ENCODE results near the gene HHAT.
"Not testable (repeated sequence)": the region's sequence is repeated elsewhere in the genome, so short reads cannot be mapped to it uniquely, and the experiment has no call there.

The HHAT gene

DNA sequence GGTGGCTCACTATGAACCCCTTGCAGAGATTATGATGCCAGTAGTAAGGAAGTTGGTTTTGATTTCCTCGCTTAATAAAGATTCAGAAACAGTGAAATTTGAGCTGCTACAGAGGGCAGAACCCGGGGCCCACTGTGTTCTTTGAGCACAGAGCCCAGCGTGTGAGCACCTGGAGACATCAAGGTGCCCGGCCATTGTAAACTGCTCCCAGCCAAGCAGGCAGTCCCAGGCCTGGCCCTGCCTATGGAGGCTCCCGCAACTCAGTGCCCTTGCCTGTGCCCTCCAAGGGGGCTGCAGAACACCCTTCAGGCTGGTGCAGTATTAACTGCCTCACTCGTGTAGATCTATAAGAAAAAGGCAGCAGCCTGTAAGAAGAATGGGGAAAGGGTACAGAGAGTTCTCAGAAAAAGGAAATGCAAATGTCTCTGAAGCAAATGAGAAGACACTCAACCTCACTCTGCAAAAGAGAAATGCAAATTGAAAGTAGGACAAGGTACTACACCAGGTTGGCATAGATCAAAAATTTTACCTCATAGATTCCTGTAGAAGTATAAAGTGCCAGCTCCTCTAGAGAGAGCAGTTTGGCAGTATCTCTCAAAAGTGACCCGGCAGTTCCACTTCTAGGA is 323.7 kb downstream of the HHAT start:
- H3K27me3 ChIP-seq (ENCODE audit: insufficient read depth, insufficient read length) = no peaks in the 10 kb centered on the region
- TF ChIP-seq YY1 (IDR thresholded peaks at IDR 0.05; ENCODE audit: insufficient read depth, insufficient read length) = no peak
- TF ChIP-seq ZNF274 (IDR thresholded peaks at IDR 0.05; ENCODE audit: low read depth, low read length) = no peak
- no peak for TF ChIP-seq SUZ12 (IDR thresholded peaks at IDR 0.05; ENCODE audit: extremely low read depth, insufficient read depth, insufficient read length)
- no peak overlapping the region for H3K4me3 ChIP-seq (ENCODE audit: insufficient read length, low read depth)
- no peaks in the 10 kb centered on the region for H3K9me3 ChIP-seq (ENCODE audit: insufficient read depth, low read length)
- H3K9ac ChIP-seq (ENCODE audit: insufficient read length, low read depth) = no peak overlapping the region
- DNase-seq (ENCODE audit: low read depth, low spot score) = no peak
- H3K4me1 ChIP-seq (ENCODE audit: insufficient read depth, insufficient read length) = no peaks in the 10 kb centered on the region
- H3K36me3 ChIP-seq (ENCODE audit: insufficient read depth, insufficient read length, low read length) = no peaks in the 10 kb centered on the region

DNA sequence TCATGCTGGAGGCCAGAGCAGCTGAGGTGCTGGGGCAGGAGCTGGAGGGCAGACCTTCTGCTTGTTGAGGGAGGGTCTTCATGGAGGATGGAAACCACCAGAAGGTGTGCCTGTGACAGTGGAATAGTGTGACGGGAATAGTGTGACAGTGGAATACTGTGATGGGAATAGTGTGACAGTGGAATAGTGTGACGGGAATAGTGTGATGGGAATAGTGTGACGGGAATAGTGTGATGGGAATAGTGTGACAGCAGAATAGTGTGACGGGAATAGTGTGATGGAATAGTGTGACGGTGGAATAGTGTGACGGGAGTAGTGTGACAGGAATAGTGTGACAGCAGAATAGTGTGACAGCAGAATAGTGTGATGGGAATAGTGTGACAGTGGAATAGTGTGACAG is 325.1 kb downstream of the HHAT start:
- Histone ChIP-seq H3K4me3 (ENCODE audit: insufficient read length, low read depth) (no peak overlapping the region), H3K36me3 (ENCODE audit: insufficient read depth, insufficient read length, low read length) (no peaks in the 10 kb centered on the region), H3K9ac (ENCODE audit: insufficient read length, low read depth) (no peak overlapping the region), H3K4me1 (ENCODE audit: insufficient read depth, insufficient read length) (no peaks in the 10 kb centered on the region), H3K27me3 (ENCODE audit: insufficient read depth, insufficient read length) (no peaks in the 10 kb centered on the region), H3K9me3 (ENCODE audit: insufficient read depth, low read length) (no peaks in the 10 kb centered on the region; the same call in 1 of the 2 replicates)
- TF ChIP-seq YY1 (IDR thresholded peaks at IDR 0.05; ENCODE audit: insufficient read depth, insufficient read length) (no peak), SUZ12 (IDR thresholded peaks at IDR 0.05; ENCODE audit: extremely low read depth, insufficient read depth, insufficient read length) (no peak), ZNF274 (IDR thresholded peaks at IDR 0.05; ENCODE audit: low read depth, low read length) (no peak)
- DNase-seq (ENCODE audit: low read depth, low spot score) = no peak

DNA sequence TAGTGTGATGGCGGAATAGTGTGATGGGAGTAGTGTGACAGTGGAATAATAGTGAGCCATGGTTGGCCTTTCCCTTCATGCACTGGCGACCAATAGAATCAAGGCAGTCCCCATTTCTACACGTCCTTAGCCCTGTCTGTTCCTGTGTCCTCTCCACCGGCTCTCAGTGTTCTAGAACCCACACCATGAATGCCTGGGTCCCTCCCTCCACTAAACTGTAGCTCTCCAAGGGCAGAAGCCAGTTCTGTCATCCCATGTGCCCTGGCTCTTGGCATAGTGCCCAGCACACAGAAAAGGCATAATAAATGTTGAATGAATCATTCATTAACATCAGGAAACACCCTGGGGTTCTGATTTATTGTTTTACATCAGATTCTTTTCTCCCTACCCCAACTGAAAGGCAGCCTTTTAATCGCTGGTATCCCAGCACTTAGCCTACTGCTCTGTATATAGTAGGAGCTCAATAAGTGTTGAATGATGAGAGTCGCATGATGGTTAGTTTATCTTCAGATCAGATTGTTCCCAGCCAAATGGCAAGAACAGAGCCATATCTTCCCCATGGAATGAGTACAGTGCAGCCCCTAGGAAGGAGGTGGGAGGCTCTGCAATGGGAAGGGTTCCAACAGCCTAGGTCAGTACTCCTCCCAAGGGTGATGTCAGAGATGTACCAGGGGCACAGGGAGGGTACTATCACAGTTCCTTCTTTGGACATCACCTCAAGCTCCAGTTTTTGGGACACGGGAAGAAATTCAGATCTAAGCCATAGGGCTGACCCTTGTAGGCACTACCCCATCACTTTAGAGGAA is 325.7 kb downstream of the HHAT start:
- no peak for DNase-seq (ENCODE audit: low read depth, low spot score)

DNA sequence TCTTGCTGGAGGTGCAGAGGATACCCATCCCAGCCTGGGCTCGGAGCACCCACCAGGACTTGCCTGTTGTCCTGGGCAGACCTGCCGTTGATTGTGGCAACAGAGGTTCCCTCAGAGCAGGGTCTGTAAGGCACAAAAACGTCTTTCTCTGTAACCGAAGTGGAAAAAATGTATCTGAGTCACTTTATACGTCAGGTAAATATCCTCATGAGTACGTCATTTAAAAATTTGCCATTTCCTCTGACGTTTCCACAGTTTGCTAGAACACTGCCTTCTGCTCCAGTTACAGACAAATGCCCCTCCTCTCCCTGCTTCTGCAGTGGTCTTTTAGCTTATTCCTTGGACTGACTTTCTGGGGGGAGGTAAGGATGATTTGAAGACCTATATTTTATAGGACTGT is 326.8 kb downstream of the HHAT start:
- no peak for DNase-seq (ENCODE audit: low read depth, low spot score)
- Histone ChIP-seq H3K9me3 (ENCODE audit: insufficient read depth, low read length) (no peaks in the 10 kb centered on the region; the same call in 1 of the 2 replicates), H3K27me3 (ENCODE audit: insufficient read depth, insufficient read length) (no peaks in the 10 kb centered on the region), H3K9ac (ENCODE audit: insufficient read length, low read depth) (no peak overlapping the region), H3K4me1 (ENCODE audit: insufficient read depth, insufficient read length) (no peaks in the 10 kb centered on the region), H3K4me3 (ENCODE audit: insufficient read length, low read depth) (no peak overlapping the region), H3K36me3 (ENCODE audit: insufficient read depth, insufficient read length, low read length) (no peaks in the 10 kb centered on the region)
- TF ChIP-seq YY1 (IDR thresholded peaks at IDR 0.05; ENCODE audit: insufficient read depth, insufficient read length) (no peak), SUZ12 (IDR thresholded peaks at IDR 0.05; ENCODE audit: extremely low read depth, insufficient read depth, insufficient read length) (no peak), ZNF274 (IDR thresholded peaks at IDR 0.05; ENCODE audit: low read depth, low read length) (no peak)

More for the DNA sequence above, 325.7 kb downstream of the HHAT start:
- Histone ChIP-seq H3K4me3 (ENCODE audit: insufficient read length, low read depth) (no peak overlapping the region), H3K4me1 (ENCODE audit: insufficient read depth, insufficient read length) (no peaks in the 10 kb centered on the region), H3K9me3 (ENCODE audit: insufficient read depth, low read length) (no peaks in the 10 kb centered on the region; the same call in 1 of the 2 replicates), H3K36me3 (ENCODE audit: insufficient read depth, insufficient read length, low read length) (no peaks in the 10 kb centered on the region), H3K27me3 (ENCODE audit: insufficient read depth, insufficient read length) (no peaks in the 10 kb centered on the region), H3K9ac (ENCODE audit: insufficient read length, low read depth) (no peak overlapping the region)
- TF ChIP-seq SUZ12 (IDR thresholded peaks at IDR 0.05; ENCODE audit: extremely low read depth, insufficient read depth, insufficient read length) = no peak
- TF ChIP-seq YY1 (IDR thresholded peaks at IDR 0.05; ENCODE audit: insufficient read depth, insufficient read length) = no peak
- TF ChIP-seq ZNF274 (IDR thresholded peaks at IDR 0.05; ENCODE audit: low read depth, low read length) = no peak

DNA sequence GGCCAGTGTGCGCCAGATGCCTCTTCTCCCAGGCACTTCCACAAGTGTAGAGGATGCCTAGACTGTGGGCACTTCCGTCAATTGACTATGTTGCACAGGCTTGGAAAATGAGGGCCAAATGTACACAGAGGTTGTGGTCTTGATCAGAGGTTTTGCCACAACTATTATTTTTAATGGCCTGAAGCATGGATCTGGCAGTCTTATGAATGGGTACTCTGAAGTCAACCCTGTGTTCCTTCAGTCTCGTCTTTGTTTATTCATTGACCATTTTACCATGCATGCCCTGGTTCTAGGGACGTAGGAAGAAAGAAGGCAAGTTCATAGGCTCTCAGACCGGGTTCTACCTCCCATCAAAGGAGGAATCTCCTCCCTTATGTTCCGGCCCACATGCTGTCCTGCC is 329.1 kb downstream of the HHAT start:
- no peak overlapping the region for H3K9ac ChIP-seq (ENCODE audit: insufficient read length, low read depth)
- no peaks in the 10 kb centered on the region for H3K36me3 ChIP-seq (ENCODE audit: insufficient read depth, insufficient read length, low read length)
- H3K27me3 ChIP-seq (ENCODE audit: insufficient read depth, insufficient read length) = no peaks in the 10 kb centered on the region
- DNase-seq (ENCODE audit: low read depth, low spot score) = no peak
- no peak overlapping the region for H3K4me3 ChIP-seq (ENCODE audit: insufficient read length, low read depth)
- no peaks in the 10 kb centered on the region; the same call in 1 of the 2 replicates for H3K9me3 ChIP-seq (ENCODE audit: insufficient read depth, low read length)
- H3K4me1 ChIP-seq (ENCODE audit: insufficient read depth, insufficient read length) = no peaks in the 10 kb centered on the region
- TF ChIP-seq ZNF274 (IDR thresholded peaks at IDR 0.05; ENCODE audit: low read depth, low read length) (no peak), YY1 (IDR thresholded peaks at IDR 0.05; ENCODE audit: insufficient read depth, insufficient read length) (no peak), SUZ12 (IDR thresholded peaks at IDR 0.05; ENCODE audit: extremely low read depth, insufficient read depth, insufficient read length) (no peak)

- not testable (repeated sequence) for H3K4me1 ChIP-seq (ENCODE audit: insufficient read depth, insufficient read length); H3K9me3 ChIP-seq (ENCODE audit: insufficient read depth, low read length); H3K9ac ChIP-seq (ENCODE audit: insufficient read length, low read depth); H3K27me3 ChIP-seq (ENCODE audit: insufficient read depth, insufficient read length); H3K36me3 ChIP-seq (ENCODE audit: insufficient read depth, insufficient read length, low read length); H3K4me3 ChIP-seq (ENCODE audit: insufficient read length, low read depth); DNase-seq (ENCODE audit: low read depth, low spot score)
These were observed 332.8 kb downstream of the HHAT start for GRCh38 chr1:210661520-210661919.

DNA sequence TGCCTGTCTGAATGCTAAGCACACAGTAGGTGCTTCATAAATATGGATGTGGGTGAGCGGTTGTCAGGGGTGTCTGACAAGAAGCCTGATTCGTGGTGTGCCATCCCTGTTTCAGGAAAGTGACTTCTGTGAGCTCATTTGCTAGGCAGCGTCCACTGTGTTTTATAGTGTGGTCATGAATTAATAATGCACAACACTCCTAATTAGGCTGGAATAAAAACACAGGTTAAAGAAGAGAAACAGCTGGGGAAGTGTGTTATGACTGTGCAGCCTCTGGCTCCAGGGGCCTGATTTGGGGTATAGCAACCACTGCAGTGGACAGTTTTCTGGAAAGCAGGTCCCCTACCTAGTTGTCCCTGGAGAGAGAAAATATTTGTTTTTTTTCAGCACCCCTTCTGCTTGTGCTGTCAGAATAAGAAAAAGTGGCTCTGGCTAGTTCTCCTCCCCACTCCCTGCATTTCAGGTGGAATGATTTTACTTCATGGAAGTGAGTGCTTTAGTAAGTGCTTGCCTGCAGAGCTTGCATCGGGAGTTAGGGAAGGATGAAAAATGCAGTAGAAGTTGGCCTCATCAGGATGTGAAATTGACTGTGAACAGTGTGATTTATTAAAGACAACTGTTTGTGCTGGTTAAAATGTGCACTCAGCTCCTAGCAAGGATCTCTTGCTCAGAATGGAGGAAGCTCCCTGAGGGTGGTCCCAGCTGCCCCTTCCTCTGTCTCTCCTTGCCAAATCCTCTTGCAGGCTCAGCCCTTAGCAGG is 333.8 kb downstream of the HHAT start:
- DNase-seq (ENCODE audit: low read depth, low spot score) = no peak
- H3K4me1 ChIP-seq (ENCODE audit: insufficient read depth, insufficient read length) = no peaks in the 10 kb centered on the region
- no peak overlapping the region for H3K9ac ChIP-seq (ENCODE audit: insufficient read length, low read depth)
- H3K36me3 ChIP-seq (ENCODE audit: insufficient read depth, insufficient read length, low read length) = no peaks in the 10 kb centered on the region
- H3K4me3 ChIP-seq (ENCODE audit: insufficient read length, low read depth) = no peak overlapping the region
- no peaks in the 10 kb centered on the region for H3K27me3 ChIP-seq (ENCODE audit: insufficient read depth, insufficient read length)
- no peak for TF ChIP-seq YY1 (IDR thresholded peaks at IDR 0.05; ENCODE audit: insufficient read depth, insufficient read length)
- TF ChIP-seq SUZ12 (IDR thresholded peaks at IDR 0.05; ENCODE audit: extremely low read depth, insufficient read depth, insufficient read length) = no peak
- TF ChIP-seq ZNF274 (IDR thresholded peaks at IDR 0.05; ENCODE audit: low read depth, low read length) = no peak
- no peaks in the 10 kb centered on the region; the same call in 1 of the 2 replicates for H3K9me3 ChIP-seq (ENCODE audit: insufficient read depth, low read length)
